Globus pallidus (tissue), 1 donor: ENCODE results near the gene ABCC8.

Source experiments
- DNase-seq: peaks from one replicate; pipeline ENCODE4 v3.0.0-alpha.2; 2015; ENCODE audit warnings: low spot score

Gene ABCC8

GRCh38 chr11:17403980-17404759 lies 72.5 kb downstream of the ABCC8 start:
- DNase-seq = no peak

DNA sequence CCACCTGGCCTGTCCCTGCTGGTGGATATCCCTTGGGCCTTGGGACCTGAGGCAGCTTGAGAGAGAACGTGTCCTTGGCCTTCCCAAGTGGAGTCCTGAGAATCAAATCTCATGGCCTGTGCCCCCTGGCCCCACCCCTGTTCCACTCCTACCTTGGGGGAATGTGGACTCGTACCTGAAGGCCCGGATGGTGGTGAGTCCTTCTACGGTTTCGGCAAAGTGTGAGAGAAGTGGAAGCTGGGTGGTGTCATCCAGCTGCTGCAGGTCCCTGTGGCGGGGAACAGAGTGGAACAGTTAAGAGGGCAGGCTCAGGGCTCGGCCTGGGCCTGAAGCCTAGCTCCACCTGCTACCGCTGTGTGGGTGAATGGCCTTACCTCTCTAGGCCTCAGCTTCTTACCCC lies 74.2 kb downstream of the ABCC8 start:
- no peak for DNase-seq

DNA sequence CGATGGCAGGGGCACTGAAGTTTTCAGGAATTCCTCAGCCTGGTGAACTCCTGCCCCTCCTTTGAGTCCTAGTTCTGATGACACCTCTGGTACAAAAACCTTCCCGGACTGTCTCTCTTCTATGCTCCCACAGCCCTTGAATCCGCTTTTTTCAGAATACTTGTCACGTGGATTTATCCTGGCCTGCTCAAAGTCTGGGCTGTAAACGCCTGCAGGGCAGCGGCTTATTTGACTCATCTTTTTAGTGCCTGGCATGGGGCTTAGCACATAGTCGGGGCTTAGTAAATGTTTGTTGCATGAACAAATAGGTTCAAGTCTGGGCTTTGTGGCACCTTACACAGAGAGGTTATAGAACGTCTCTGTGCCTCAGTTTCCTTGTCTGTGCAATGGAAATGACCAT lies 74.8 kb downstream of the ABCC8 start:
- no peak for DNase-seq

DNA sequence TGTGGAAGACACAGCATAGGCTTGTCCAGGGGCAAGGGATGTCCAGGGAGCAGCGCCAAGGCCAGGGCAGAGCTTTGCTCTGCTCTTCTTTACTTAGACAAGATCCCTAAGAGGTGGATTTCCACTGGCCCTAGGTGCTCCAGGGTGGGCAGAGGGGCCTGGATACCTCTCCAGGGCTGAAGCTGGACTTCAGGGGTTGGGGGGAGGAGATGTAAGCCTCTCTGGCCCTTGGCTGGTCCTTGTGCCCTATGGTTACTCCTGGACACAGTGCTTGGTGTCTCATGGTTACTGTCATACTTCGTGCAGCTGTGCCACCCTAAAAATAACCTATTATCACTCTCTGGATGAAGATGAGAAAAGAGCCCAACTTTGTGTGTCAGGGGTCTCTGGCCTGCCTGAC lies 75.3 kb downstream of the ABCC8 start:
- no peak for DNase-seq

DNA sequence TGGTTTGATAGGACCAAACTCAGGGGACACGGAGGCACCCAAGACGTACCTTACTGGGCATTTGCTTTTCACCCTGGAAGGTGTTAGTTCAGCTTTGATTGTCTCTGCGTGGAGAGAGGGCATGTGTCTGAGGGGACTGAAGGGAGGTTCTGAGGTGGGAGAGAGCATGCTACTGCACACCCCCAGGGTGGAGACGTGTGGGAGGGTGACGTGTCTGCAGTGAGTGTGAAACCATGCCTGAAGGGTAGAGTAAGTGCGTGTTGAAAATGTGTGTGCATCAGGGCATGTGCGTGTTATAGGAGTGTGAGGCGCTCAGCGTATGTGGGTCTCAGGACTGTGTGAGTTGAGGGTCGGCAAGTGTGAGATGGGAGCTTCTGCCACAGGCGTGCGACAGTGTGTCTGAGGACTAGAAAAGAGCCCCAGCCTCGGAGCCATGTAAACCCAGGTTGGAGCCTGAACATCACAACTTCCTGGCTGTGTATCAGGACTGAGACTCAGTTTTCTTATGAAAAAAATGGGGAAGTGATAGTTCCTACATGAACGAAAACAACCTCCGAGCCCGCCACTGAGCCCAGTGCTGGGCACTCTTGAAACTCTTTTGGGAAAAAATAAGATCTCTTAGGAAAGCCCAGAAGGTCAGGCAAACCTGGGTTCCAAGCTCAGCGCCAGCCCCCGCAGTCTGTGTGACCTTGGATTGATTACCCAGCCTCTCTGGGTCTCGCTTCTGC lies 76.4 kb downstream of the ABCC8 start:
- DNase-seq = no peak

DNA sequence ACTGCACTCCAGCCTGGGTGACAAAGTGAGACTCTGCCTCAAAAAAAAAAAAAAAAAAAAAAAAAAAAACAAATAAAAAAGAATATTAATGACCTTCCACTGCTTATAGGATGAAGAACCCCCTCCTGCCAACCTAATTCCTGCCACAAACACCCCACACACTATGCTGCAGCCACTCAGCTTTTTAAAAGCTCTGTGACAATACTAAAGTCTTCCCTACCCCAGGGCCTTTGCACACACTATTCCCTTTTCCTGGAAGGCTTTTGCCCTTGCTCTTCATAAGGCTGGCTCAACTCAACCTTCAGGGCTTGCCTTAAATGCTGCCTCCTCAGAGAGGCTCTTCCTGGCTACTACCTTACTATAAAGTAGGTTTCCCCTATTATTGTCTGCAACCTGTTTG lies 77.4 kb downstream of the ABCC8 start:
- DNase-seq = no peak

- DNase-seq = no peak
Observed at GRCh38 chr11:17397311-17398002, 79.2 kb downstream of the ABCC8 start.

- no peak for DNase-seq
Observed at GRCh38 chr11:17396598-17397310, 79.9 kb downstream of the ABCC8 start.

DNA sequence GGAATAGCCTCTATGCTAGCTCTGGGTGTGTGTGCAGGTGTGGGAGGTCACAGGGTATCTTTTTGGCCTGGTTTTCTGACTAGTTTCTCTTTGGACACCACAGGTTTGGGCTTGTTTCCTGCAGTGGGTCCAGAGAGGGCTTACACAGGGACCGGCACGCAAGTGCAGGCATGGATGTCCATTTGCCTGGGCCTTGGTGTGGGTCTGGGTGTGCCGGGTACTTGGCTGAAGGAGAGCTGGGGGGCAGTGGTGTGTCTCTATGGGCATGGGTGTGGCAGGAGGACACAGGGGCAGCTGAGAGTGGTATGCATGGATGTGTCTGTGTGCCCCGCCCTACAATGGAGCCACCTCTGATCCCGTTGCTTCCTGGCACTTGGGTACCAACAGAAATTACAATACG lies 80.7 kb downstream of the ABCC8 start:
- no peak for DNase-seq

DNA sequence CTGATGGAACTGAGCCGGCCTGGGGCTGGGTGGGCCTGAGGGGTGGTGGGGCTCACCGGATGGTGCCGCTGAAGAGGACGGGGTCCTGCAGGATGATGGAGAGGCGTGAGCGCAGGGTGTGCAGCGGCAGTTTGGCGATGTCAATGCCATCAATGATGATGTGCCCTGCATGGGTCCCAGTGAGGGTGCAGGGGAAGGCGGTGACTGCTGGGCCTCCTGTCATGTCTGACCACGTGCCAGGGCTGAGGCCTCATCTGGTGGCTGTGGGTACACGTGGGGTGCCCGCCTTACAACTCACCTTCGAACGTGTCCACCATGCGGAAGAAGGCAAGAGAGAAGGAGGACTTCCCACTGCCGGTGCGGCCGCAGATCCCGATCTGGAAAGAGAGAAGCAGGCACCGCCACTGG lies 81.1 kb downstream of the ABCC8 start:
- no peak for DNase-seq

DNA sequence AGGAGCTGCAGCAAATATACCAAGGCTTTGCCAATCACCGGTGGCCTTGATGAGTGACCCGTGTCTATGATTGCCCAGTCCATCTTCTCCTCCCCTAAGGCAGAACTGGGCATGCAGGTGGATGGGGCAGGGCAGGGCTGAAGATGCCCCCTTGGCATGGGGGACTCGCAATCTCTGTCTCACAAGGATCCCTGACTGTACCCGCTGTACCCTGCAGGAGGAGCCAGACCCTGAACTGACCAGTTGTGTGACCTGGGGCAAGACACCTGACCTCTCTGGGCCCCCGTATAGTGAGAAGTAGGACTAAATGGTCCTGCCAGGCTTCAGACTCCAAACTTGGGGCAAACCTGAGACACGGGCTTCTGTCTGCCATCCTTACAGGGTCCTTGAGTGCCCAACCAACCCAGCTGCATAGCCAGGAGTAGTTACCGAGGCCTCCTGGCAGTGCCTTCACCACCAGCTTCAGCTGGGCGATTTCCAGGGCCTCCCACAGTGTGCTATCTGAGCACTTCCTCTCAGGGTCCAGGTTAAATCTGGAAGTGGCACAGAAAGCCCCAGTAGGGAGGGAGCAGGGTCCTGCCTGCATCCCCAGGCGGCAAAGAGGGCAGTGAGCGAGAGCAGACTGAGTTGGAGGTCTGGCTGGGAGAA lies 81.8 kb downstream of the ABCC8 start:
- no peak for DNase-seq

DNA sequence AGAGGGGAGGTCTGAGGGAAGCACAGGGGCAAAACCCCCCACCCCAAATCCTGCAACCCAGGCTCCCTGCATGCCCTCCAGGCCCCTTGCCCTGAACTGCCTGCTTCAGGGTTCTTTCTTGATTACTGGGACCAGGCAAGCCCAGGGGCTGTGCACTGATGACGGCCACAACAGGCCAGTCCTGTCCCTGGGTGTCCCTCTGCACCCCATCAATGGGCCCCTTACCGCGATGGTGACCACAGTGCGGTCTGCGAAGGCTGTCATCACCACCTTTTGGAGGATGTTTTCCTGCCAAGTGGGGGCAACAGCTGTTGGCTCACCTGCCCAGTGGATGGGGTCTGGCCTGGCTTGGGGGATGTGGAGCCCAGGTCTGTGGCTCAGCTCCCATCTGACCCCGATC lies 83.2 kb downstream of the ABCC8 start:
- no peak for DNase-seq

- no peak for DNase-seq
Observed at GRCh38 chr11:17392872-17393271, 83.8 kb downstream of the ABCC8 start.

GRCh38 chr11:17391493-17392355 lies 84.9 kb downstream of the ABCC8 start:
- DNase-seq = no peak

GRCh38 chr11:17389957-17390649 lies 86.5 kb downstream of the ABCC8 start:
- no peak for DNase-seq

DNA sequence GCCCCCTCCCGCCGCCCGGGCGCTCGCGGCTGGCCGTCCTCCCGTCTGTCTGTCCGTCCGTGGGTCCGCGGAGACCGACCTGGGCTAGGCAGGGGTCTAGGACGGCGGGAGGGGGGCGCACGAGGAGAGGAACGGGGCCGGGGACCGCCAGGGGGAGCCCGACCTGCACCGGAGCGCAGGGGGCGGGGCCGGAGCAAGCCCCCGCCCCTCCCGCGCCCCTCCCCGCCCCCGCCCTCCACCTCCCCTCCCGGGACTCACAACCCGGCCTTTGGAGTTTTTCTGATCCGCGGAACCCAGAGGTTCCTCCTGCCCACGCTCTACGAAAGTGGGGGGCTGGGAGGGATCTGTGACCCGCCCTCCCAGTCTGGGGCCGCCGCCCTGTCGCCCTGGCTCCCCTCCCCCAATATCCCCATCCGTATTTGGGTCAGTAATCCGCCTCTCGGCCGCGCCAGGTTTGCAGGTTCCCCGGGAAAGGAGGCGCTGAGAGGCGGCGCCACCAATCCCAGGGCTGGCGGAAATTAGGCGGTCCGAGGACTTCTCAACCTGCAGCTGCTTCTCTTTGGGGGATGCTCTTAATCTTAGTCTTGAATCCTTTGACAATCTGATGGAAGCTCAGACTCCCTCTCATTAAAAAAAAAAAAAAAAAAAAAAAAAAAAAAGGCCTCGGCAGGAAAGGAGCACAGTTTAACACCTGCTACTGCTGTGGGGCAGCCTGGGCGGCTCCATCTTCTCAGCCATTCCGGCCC lies 87.3 kb downstream of the ABCC8 start:
- peak; percentile 38 for DNase-seq

- DNase-seq = no peak
Observed at GRCh38 chr11:17388609-17389210, 87.9 kb downstream of the ABCC8 start, which contains the start of gene KCNJ11. TSS of gene KCNJ11 (minus strand) at chr11:17388659. CDS start at chr11:17388091, 568 bp downstream.

GRCh38 chr11:17387811-17388210 lies 88.8 kb downstream of the ABCC8 start:
- no peak for DNase-seq

- no peak for DNase-seq
Observed at GRCh38 chr11:17387254-17387653, 89.4 kb downstream of the ABCC8 start.
